GM23338 (cell line): ENCODE data around the gene GMEB2.

Source experiments
- CREB1 ChIP-seq: fragments of 250-450 bp; sonication (Bioruptor Pico); IDR thresholded peaks from 2 replicates; pipeline ENCODE4 v1.5.0; 2020; ENCODE audit warnings: low read depth, mild to moderate bottlenecking, moderate library complexity
- EZH2 ChIP-seq: fragments of 200-600 bp; sonication (generic); IDR thresholded peaks from one replicate; pipeline ENCODE4 v1.8.0; 2017; ENCODE audit warnings: antibody characterized with exemption, mild to moderate bottlenecking, low read depth; ENCODE audit not compliant: unreplicated experiment
- EZH2phosphoT487 ChIP-seq: fragments of 200-600 bp; sonication (generic); IDR thresholded peaks from one replicate; pipeline ENCODE4 v1.8.1; 2018; ENCODE audit warnings: antibody characterized with exemption; ENCODE audit not compliant: unreplicated experiment
- POLR2AphosphoS5 ChIP-seq: IDR thresholded peaks from 2 replicates; pipeline ENCODE4 v1.6.1; 2016; ENCODE audit warnings: antibody characterized with exemption, low read depth
- STAT1 ChIP-seq: IDR thresholded peaks from one replicate; pipeline ENCODE4 v1.6.1; 2016; ENCODE audit warnings: antibody characterized with exemption; ENCODE audit not compliant: unreplicated experiment
- TF ChIP-seq, protein P1 (sequence below), 2 experiments: fragments of 200-600 bp in 1 of 2; sonication (generic) in 1 of 2; conservative IDR thresholded peaks; 2 replicates each; pipeline versions ENCODE4 v1.5.1 to v1.6.1; 2016 to 2017; ENCODE audit warnings: antibody characterized with exemption in 2 of 2, low read depth in 2 of 2, mild to moderate bottlenecking in 2 of 2, moderate library complexity in 1 of 2
- TF ChIP-seq, protein P2 (sequence below): IDR thresholded peaks from one replicate; pipeline ENCODE4 v1.6.1; 2018; ENCODE audit warnings: antibody characterized with exemption; ENCODE audit not compliant: unreplicated experiment
- TF ChIP-seq, protein P3 (sequence below): fragments of 250-450 bp; sonication (Bioruptor Pico); IDR thresholded peaks from 2 replicates; pipeline ENCODE4 v1.5.0; 2020; ENCODE audit warnings: mild to moderate bottlenecking, moderate library complexity

DNA sequence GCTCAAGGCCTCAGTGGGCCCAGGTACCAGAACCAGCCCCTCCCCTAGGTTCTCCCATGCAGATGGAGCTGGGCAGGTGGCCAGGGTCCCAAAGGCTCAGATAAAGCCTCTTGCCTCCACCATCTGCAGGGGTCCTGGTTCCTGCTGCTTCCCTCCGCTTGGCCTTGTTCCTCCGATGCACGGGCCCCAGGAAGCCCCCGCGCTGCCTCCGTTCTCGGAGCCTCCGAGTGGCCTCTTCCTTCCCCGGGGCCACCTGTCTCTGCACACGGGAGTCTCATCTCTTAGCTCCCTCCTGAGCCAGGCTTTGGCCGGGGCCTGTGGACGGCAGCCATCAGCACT lies 87.8 kb downstream of the GMEB2 start:
- TF ChIP-seq, protein P1, sequence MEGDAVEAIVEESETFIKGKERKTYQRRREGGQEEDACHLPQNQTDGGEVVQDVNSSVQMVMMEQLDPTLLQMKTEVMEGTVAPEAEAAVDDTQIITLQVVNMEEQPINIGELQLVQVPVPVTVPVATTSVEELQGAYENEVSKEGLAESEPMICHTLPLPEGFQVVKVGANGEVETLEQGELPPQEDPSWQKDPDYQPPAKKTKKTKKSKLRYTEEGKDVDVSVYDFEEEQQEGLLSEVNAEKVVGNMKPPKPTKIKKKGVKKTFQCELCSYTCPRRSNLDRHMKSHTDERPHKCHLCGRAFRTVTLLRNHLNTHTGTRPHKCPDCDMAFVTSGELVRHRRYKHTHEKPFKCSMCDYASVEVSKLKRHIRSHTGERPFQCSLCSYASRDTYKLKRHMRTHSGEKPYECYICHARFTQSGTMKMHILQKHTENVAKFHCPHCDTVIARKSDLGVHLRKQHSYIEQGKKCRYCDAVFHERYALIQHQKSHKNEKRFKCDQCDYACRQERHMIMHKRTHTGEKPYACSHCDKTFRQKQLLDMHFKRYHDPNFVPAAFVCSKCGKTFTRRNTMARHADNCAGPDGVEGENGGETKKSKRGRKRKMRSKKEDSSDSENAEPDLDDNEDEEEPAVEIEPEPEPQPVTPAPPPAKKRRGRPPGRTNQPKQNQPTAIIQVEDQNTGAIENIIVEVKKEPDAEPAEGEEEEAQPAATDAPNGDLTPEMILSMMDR (conservative IDR thresholded peaks at IDR 0.05; ENCODE audit: low read depth in 2 of 2), result no peak
- TF ChIP-seq POLR2AphosphoS5, result no peak
- no peak for TF ChIP-seq EZH2
- TF ChIP-seq STAT1, result no peak
- TF ChIP-seq EZH2phosphoT487, result no peak
- TF ChIP-seq, protein P2, sequence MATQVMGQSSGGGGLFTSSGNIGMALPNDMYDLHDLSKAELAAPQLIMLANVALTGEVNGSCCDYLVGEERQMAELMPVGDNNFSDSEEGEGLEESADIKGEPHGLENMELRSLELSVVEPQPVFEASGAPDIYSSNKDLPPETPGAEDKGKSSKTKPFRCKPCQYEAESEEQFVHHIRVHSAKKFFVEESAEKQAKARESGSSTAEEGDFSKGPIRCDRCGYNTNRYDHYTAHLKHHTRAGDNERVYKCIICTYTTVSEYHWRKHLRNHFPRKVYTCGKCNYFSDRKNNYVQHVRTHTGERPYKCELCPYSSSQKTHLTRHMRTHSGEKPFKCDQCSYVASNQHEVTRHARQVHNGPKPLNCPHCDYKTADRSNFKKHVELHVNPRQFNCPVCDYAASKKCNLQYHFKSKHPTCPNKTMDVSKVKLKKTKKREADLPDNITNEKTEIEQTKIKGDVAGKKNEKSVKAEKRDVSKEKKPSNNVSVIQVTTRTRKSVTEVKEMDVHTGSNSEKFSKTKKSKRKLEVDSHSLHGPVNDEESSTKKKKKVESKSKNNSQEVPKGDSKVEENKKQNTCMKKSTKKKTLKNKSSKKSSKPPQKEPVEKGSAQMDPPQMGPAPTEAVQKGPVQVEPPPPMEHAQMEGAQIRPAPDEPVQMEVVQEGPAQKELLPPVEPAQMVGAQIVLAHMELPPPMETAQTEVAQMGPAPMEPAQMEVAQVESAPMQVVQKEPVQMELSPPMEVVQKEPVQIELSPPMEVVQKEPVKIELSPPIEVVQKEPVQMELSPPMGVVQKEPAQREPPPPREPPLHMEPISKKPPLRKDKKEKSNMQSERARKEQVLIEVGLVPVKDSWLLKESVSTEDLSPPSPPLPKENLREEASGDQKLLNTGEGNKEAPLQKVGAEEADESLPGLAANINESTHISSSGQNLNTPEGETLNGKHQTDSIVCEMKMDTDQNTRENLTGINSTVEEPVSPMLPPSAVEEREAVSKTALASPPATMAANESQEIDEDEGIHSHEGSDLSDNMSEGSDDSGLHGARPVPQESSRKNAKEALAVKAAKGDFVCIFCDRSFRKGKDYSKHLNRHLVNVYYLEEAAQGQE, result no peak
- no peak for TF ChIP-seq CREB1
- TF ChIP-seq, protein P3, sequence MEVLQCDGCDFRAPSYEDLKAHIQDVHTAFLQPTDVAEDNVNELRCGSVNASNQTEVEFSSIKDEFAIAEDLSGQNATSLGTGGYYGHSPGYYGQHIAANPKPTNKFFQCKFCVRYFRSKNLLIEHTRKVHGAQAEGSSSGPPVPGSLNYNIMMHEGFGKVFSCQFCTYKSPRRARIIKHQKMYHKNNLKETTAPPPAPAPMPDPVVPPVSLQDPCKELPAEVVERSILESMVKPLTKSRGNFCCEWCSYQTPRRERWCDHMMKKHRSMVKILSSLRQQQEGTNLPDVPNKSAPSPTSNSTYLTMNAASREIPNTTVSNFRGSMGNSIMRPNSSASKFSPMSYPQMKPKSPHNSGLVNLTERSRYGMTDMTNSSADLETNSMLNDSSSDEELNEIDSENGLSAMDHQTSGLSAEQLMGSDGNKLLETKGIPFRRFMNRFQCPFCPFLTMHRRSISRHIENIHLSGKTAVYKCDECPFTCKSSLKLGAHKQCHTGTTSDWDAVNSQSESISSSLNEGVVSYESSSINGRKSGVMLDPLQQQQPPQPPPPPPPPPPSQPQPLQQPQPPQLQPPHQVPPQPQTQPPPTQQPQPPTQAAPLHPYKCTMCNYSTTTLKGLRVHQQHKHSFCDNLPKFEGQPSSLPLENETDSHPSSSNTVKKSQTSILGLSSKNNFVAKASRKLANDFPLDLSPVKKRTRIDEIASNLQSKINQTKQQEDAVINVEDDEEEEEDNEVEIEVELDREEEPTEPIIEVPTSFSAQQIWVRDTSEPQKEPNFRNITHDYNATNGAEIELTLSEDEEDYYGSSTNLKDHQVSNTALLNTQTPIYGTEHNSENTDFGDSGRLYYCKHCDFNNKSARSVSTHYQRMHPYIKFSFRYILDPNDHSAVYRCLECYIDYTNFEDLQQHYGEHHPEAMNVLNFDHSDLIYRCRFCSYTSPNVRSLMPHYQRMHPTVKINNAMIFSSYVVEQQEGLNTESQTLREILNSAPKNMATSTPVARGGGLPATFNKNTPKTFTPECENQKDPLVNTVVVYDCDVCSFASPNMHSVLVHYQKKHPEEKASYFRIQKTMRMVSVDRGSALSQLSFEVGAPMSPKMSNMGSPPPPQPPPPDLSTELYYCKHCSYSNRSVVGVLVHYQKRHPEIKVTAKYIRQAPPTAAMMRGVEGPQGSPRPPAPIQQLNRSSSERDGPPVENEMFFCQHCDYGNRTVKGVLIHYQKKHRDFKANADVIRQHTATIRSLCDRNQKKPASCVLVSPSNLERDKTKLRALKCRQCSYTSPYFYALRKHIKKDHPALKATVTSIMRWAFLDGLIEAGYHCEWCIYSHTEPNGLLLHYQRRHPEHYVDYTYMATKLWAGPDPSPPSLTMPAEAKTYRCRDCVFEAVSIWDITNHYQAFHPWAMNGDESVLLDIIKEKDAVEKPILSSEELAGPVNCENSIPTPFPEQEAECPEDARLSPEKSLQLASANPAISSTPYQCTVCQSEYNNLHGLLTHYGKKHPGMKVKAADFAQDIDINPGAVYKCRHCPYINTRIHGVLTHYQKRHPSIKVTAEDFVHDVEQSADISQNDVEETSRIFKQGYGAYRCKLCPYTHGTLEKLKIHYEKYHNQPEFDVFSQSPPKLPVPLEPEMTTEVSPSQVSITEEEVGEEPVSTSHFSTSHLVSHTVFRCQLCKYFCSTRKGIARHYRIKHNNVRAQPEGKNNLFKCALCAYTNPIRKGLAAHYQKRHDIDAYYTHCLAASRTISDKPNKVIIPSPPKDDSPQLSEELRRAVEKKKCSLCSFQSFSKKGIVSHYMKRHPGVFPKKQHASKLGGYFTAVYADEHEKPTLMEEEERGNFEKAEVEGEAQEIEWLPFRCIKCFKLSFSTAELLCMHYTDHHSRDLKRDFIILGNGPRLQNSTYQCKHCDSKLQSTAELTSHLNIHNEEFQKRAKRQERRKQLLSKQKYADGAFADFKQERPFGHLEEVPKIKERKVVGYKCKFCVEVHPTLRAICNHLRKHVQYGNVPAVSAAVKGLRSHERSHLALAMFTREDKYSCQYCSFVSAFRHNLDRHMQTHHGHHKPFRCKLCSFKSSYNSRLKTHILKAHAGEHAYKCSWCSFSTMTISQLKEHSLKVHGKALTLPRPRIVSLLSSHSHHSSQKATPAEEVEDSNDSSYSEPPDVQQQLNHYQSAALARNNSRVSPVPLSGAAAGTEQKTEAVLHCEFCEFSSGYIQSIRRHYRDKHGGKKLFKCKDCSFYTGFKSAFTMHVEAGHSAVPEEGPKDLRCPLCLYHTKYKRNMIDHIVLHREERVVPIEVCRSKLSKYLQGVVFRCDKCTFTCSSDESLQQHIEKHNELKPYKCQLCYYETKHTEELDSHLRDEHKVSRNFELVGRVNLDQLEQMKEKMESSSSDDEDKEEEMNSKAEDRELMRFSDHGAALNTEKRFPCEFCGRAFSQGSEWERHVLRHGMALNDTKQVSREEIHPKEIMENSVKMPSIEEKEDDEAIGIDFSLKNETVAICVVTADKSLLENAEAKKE (CRISPR knock-in tag), result no peak
